ENCODE data around the gene BRAT1. TPM values are rescaled to one million over a fixed set of nuclear protein-coding genes. Genes with fewer than 3 reads are reported as not detected.

BRAT1 gene
- total RNA-seq, 1 experiment from 2014 or later, result 53.9 TPM

DNA sequence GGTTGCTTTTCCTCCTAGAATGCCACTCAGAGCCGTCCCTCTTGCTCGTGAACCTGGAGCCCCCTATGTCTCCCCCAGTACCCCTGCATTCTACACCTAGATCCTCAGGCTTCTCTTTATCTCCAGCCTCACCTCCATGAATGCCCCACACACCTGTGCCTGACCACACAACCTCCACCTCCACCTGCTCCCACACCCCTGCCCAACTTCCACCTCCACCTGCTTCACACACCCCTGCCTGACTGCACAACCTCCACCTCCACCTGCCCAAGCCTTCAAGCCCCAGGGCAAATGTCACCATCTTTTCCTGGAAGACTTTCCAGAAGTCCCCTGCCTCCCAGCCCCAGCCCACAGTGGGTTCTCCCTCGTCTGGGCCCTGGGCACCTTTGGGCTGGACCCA is 42.6 kb downstream of the BRAT1 start:
- Histone ChIP-seq H3K4me2 (no peak overlapping the region), H3K79me2 (ENCODE audit: low read depth) (no peaks in the 10 kb centered on the region), H3F3A (ENCODE audit: insufficient read depth, low read depth) (peaks cover 22% of the 10 kb centered on the region), H2AFZ (no peak overlapping the region), H3K27ac (no peak overlapping the region), H3K4me3 (no peak overlapping the region), H3K27me3 (ENCODE audit: insufficient read depth, low read depth) (peaks cover 9% of the 10 kb centered on the region; the same call in 1 of the 2 replicates), H3K36me3 (ENCODE audit: low read depth) (no peaks in the 10 kb centered on the region), H3K9me2 (ENCODE audit: insufficient read depth) (no peaks in the 10 kb centered on the region), H3K4me1 (replicated peaks; ENCODE audit: insufficient read depth) (peaks cover 30% of the 10 kb centered on the region), H4K20me1 (ENCODE audit: insufficient read depth) (no peaks in the 10 kb centered on the region), H3K9me3 (ENCODE audit: insufficient read depth, low read depth) (no peaks in the 10 kb centered on the region)
- ChIA-PET CTCF (no interaction called here), POLR2A (ENCODE audit: unreplicated experiment) (interaction anchor here (0.6 kb wide), 1 partner anchor 290 kb away, joined by 5 read pairs; no protein-coding TSS in a partner anchor)
- BruUV-seq (replicated peaks), result no TSS peak
- no peak for TF ChIP-seq EZH2 (IDR thresholded peaks at IDR 0.05; ENCODE audit: low read depth)
- TF ChIP-seq, protein P1, sequence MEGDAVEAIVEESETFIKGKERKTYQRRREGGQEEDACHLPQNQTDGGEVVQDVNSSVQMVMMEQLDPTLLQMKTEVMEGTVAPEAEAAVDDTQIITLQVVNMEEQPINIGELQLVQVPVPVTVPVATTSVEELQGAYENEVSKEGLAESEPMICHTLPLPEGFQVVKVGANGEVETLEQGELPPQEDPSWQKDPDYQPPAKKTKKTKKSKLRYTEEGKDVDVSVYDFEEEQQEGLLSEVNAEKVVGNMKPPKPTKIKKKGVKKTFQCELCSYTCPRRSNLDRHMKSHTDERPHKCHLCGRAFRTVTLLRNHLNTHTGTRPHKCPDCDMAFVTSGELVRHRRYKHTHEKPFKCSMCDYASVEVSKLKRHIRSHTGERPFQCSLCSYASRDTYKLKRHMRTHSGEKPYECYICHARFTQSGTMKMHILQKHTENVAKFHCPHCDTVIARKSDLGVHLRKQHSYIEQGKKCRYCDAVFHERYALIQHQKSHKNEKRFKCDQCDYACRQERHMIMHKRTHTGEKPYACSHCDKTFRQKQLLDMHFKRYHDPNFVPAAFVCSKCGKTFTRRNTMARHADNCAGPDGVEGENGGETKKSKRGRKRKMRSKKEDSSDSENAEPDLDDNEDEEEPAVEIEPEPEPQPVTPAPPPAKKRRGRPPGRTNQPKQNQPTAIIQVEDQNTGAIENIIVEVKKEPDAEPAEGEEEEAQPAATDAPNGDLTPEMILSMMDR (conservative IDR thresholded peaks at IDR 0.05), result no peak
- no peak for DNase-seq
- intact Hi-C loops (cut with micrococcal nuclease; ENCODE audit: unreplicated experiment), result no loop called here

DNA sequence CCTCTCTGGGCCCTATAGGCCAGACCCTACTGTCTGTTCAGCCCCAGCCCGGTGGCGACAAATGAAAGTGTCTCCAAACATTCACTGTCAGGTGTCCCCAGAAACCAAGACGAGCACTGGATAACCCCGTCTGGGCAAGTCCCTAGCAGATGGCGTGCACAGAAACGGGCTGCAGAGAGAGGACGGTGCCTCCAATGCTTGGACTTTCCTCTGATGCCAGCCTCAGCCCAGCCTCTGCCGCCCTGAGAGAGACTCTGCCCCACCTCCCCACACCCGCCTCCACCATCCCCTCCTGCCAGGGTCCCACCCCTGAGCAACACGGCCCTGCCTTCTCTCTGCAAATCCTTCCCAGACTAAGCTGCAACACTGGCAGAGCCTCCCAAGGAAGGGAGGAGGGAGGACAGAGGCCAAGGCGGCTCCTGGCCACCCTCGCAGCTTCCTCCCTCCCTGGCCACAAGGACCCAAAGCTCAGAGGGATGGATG is 43.1 kb downstream of the BRAT1 start:
- no peak overlapping the region for H3K4me2 ChIP-seq

DNA sequence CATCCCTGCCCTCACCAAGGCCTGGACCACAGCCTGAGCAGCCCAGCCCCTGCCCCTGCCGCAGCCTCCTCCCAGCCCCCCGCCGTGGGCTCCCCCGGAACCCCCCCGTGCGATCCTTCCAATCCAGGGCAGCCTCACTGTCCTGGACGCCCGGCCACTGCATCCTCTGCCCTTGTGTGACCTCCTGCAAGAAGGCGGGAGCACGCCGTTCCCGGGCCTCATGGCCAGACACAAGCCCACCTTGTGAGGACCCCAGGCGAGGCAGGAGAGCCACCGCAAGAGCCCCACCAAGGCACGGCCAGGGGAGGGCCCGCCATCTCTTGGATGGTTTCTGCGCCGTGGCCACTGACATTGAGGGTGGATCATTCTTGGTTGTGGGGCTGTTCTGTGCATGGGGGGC is 43.6 kb downstream of the BRAT1 start:
- no TSS peak for BruUV-seq (replicated peaks)
- Histone ChIP-seq H3K36me3 (ENCODE audit: low read depth) (no peaks in the 10 kb centered on the region), H3K4me3 (no peak overlapping the region), H3K27ac (no peak overlapping the region), H3F3A (ENCODE audit: insufficient read depth, low read depth) (peaks cover 24% of the 10 kb centered on the region), H2AFZ (no peak overlapping the region), H3K9me3 (ENCODE audit: insufficient read depth, low read depth) (no peaks in the 10 kb centered on the region), H3K4me1 (replicated peaks; ENCODE audit: insufficient read depth) (peaks cover 26% of the 10 kb centered on the region), H4K20me1 (ENCODE audit: insufficient read depth) (no peaks in the 10 kb centered on the region), H3K4me2 (no peak overlapping the region), H3K27me3 (ENCODE audit: insufficient read depth, low read depth) (peaks cover 9% of the 10 kb centered on the region; the same call in 1 of the 2 replicates), H3K79me2 (ENCODE audit: low read depth) (no peaks in the 10 kb centered on the region), H3K9me2 (ENCODE audit: insufficient read depth) (no peaks in the 10 kb centered on the region)
- CTCF ChIA-PET, result no interaction called here
- intact Hi-C loops (cut with micrococcal nuclease; ENCODE audit: unreplicated experiment), result no loop called here
- POLR2A ChIA-PET (ENCODE audit: unreplicated experiment), result no interaction called here
- DNase-seq, result no peak
- TF ChIP-seq EZH2 (IDR thresholded peaks at IDR 0.05; ENCODE audit: low read depth), result no peak

More for the DNA sequence above, 43.1 kb downstream of the BRAT1 start:
- ChIA-PET POLR2A (ENCODE audit: unreplicated experiment) (no interaction called here), CTCF (no interaction called here)
- TF ChIP-seq, protein P1 (conservative IDR thresholded peaks at IDR 0.05), result no peak
- no peak for TF ChIP-seq EZH2 (IDR thresholded peaks at IDR 0.05; ENCODE audit: low read depth)
- H3K36me3 ChIP-seq (ENCODE audit: low read depth), result no peaks in the 10 kb centered on the region
- no peaks in the 10 kb centered on the region for H3K9me2 ChIP-seq (ENCODE audit: insufficient read depth)
- no peak overlapping the region for H2AFZ ChIP-seq
- peaks cover 28% of the 10 kb centered on the region for H3K4me1 ChIP-seq (replicated peaks; ENCODE audit: insufficient read depth)
- peaks cover 24% of the 10 kb centered on the region for H3F3A ChIP-seq (ENCODE audit: insufficient read depth, low read depth)
- H3K27me3 ChIP-seq (ENCODE audit: insufficient read depth, low read depth), result peaks cover 9% of the 10 kb centered on the region; the same call in 1 of the 2 replicates
- no peaks in the 10 kb centered on the region for H3K9me3 ChIP-seq (ENCODE audit: insufficient read depth, low read depth)
- no peak overlapping the region for H3K27ac ChIP-seq
- no TSS peak for BruUV-seq (replicated peaks)
- H4K20me1 ChIP-seq (ENCODE audit: insufficient read depth), result no peaks in the 10 kb centered on the region
- no peak overlapping the region for H3K4me3 ChIP-seq
- DNase-seq, result no peak
- no peaks in the 10 kb centered on the region for H3K79me2 ChIP-seq (ENCODE audit: low read depth)
- intact Hi-C loops (cut with micrococcal nuclease; ENCODE audit: unreplicated experiment), result no loop called here
